HG03571 (cell line): ENCODE measurements around the gene CTAG1A.
"Not testable (repeated sequence)": the region's sequence is repeated elsewhere in the genome, so short reads cannot be mapped to it uniquely, and the experiment has no call there.

Source experiments
- ATAC-seq: cut with Tn5 transposase; IDR thresholded peaks from one replicate; pipeline ENCODE4 v1.9.1; 2021; ENCODE audit not compliant: unreplicated experiment

CTAG1A gene

GRCh38 chrX:154570361-154570760 lies 14.6 kb upstream of the CTAG1A start:
- not testable (repeated sequence) for ATAC-seq

GRCh38 chrX:154573061-154573460 lies 11.9 kb upstream of the CTAG1A start:
- not testable (repeated sequence) for ATAC-seq

- ATAC-seq = not testable (repeated sequence)
Measured at GRCh38 chrX:154575076-154575475, 9.9 kb upstream of the CTAG1A start.

- not testable (repeated sequence) for ATAC-seq
Measured at GRCh38 chrX:154582994-154583393, 1.9 kb upstream of the CTAG1A start.

GRCh38 chrX:154590415-154590814 lies 5.5 kb downstream of the CTAG1A start:
- ATAC-seq = not testable (repeated sequence)

- no peak for ATAC-seq
Measured at GRCh38 chrX:154592505-154592904, 7.6 kb downstream of the CTAG1A start.

GRCh38 chrX:154593201-154593600 lies 8.3 kb downstream of the CTAG1A start:
- no peak for ATAC-seq

GRCh38 chrX:154594491-154594890 lies 9.6 kb downstream of the CTAG1A start:
- ATAC-seq = no peak

GRCh38 chrX:154595559-154596249 lies 10.8 kb downstream of the CTAG1A start:
- no peak for ATAC-seq

- no peak for ATAC-seq
Measured at GRCh38 chrX:154596290-154596929, 11.5 kb downstream of the CTAG1A start.

- ATAC-seq = no peak
Measured at GRCh38 chrX:154597221-154597620, 12.3 kb downstream of the CTAG1A start.

- ATAC-seq = no peak
Measured at GRCh38 chrX:154598656-154599055, 13.7 kb downstream of the CTAG1A start.

GRCh38 chrX:154599531-154599930 lies 14.6 kb downstream of the CTAG1A start:
- ATAC-seq = no peak

GRCh38 chrX:154600759-154601374 lies 15.9 kb downstream of the CTAG1A start:
- ATAC-seq = no peak

GRCh38 chrX:154602226-154602625 lies 17.3 kb downstream of the CTAG1A start:
- no peak for ATAC-seq

GRCh38 chrX:154602766-154603437 lies 18.0 kb downstream of the CTAG1A start:
- ATAC-seq = no peak

- ATAC-seq = no peak
Measured at GRCh38 chrX:154603438-154604430, 18.8 kb downstream of the CTAG1A start.

- ATAC-seq = no peak
Measured at GRCh38 chrX:154605566-154605965, 20.6 kb downstream of the CTAG1A start.

GRCh38 chrX:154607370-154607769 lies 22.4 kb downstream of the CTAG1A start:
- no peak for ATAC-seq

- ATAC-seq = not testable (repeated sequence)
Measured at GRCh38 chrX:154607976-154608375, 23.0 kb downstream of the CTAG1A start.
